CD4-positive, alpha-beta T cell treated with Interleukin-6 for 4 hours (primary cell): ENCODE results near the gene SPRR2A.
"Not testable (repeated sequence)": the region's sequence is repeated elsewhere in the genome, so short reads cannot be mapped to it uniquely, and the experiment has no call there.

Experiments used
- DNase-seq: peaks from one replicate; pipeline ENCODE4 v3.0.0-alpha.2; 2020; ENCODE audit warnings: mixed read lengths

SPRR2A gene

GRCh38 chr1:153057375-153057774 is at the start of gene SPRR2A:
Gene SPRR2A, minus strand, starts transcription at chr1:153057512. Its CDS starts 777 bp downstream, at chr1:153056735.
- no peak for DNase-seq

DNA sequence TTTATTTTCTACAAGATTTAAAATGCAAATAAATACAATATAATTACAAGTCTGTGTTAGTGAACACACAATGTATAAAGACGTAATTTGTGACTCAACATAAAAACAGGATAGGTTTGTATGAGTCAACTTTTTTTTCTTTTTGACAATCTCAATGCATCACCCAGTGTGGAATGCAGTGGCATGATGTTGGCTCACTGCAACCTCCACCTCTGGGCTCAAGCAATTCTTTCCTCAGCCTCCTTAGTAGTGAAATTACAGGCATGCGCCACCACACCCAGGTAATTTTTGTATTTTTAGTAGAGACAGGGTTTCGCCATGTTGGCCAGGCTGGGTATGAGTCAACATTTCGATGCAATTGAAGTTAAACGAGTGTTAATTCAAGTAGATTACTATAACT is 42.9 kb upstream of the SPRR2A start:
- no peak for DNase-seq

GRCh38 chr1:153099461-153100045 is 42.2 kb upstream of the SPRR2A start:
- DNase-seq: no peak

GRCh38 chr1:153095764-153096163 is 38.5 kb upstream of the SPRR2A start:
- DNase-seq: no peak

GRCh38 chr1:153094426-153094825 is 37.1 kb upstream of the SPRR2A start, which contains the start of gene SPRR2E:
Gene SPRR2E, minus strand, starts transcription at chr1:153094526. Its CDS starts 775 bp downstream, at chr1:153093751.
- no peak for DNase-seq

DNA sequence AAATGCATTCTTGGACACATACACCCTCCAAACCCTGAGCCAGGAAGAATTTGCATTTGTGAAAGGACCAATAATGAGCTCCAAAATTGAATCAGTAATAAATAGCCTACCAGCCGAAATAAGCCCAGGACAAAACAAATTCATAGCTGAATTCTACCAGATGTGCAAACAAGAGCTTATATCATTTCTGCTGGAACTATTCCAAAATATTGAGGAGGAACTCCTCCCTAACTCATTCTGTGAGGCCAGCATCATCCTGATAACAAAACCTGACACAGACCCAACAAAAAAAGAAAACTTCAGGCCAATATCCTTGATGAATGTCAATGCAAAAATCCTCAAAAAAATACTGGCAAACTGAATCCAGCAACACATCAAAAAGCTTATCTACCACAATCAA is 30.3 kb upstream of the SPRR2A start:
- no peak for DNase-seq

GRCh38 chr1:153081736-153082135 is 24.4 kb upstream of the SPRR2A start:
- DNase-seq: no peak

GRCh38 chr1:153072806-153073726 is 15.8 kb upstream of the SPRR2A start:
- no peak for DNase-seq

DNA sequence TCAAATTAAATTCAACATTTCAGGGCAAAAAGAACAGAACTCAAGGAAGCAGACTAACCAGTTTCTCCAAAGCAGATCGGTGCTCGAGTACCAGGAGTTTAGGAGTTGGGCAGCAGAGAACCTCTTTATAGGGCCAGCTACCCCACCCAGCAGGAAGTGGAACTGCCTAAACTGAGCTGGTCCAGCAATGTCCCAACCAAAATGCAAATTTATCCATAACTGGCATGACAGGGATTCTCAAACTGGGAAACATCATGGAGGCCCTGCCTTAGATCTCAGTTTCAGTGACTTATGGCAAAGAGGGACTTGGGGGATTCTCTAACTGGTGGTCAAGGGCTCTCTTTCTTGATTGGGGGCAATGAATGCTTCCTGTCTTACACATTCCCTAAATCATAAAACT is 14.2 kb upstream of the SPRR2A start, which contains the start of gene SPRR2B:
SPRR2B (minus strand) TSS at position 101 of the 400 bp plus-strand sequence. CDS start 772 bp downstream, outside the sequence.
- no peak for DNase-seq

DNA sequence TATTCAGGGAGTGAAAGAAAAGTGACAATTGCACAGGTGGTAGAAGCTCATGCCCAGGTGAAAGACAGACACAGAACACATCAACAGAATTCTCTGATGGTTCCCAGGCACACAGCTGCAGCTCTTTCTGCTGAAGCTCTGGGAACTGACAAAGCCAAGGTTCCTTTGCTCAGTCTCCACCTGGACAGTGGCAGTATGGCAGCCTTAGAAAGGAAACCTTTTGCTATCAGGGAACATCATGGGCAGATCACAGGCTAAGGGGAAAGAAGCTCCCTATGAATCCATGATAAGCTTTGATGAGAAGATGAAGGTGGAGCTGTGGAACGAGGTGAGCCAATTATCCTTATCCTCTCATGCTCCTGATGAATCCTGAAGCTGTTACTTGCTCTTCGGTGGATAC is 12.9 kb upstream of the SPRR2A start:
- no peak for DNase-seq

DNA sequence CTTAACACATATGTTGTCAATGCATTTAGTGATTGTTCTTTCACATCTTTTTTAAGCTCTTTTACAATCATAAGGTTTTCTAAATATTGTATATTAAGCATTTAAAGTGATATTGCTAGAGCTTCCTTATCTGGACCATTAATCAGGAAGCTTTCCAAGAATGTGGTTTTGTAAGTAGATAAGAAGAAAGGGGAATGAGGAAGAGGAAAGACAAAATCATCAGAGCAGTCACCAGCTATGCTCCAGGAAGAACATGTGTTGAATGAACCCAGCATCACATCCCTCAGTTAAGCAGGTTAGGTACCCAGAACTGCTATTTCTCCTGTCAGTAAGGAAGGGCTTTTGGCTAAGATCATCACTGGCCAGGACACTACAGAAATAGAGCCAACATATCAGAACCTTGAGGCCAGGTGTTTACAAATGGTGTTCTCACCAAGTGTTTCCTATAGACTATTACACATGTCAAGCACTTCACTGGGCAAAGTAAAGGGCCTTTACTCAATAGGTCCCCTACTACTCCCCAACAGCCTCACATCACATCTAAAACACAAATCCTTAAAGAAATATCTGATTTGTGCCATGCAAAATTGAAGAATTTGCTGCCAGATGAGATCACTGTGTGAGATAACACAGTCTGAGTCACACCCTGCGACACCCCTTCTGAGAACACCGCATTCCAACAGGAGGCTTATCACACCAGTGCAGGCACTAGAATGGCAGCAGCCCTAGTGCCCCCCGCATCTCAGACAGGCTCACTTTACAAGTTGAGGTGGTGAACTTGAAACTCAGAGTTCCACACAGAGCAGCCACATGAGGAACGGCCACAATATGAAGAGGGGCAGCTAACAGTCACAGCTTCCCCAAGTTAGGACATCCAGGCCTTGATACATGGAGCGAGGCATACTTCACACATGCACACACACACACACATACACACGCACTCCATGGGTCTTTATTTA is 1.8 kb upstream of the SPRR2A start:
- no peak for DNase-seq

DNA sequence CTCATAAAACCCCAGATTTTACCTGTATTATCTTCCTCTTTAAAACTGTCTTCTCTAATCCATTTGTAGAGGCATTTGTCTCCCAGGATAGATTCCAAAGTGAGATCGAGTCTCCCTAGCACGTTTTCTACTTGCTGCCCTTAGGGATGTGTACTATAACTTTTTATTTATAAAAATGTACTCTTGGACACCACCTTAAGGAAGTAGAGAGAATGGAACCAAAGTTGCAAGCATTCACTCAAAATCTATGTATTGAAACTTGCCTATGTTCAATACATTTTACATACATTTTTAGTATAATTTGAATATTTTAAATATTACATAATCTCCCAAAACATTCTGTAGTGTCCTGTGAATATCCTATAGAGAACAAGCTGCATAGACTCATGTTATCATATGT is 842 bp upstream of the SPRR2A start:
- no peak for DNase-seq

- not testable (repeated sequence) for DNase-seq
Observed at GRCh38 chr1:153056111-153056510, 1.2 kb downstream of the SPRR2A start.

GRCh38 chr1:153049211-153049610 is 8.1 kb downstream of the SPRR2A start:
- DNase-seq: no peak

DNA sequence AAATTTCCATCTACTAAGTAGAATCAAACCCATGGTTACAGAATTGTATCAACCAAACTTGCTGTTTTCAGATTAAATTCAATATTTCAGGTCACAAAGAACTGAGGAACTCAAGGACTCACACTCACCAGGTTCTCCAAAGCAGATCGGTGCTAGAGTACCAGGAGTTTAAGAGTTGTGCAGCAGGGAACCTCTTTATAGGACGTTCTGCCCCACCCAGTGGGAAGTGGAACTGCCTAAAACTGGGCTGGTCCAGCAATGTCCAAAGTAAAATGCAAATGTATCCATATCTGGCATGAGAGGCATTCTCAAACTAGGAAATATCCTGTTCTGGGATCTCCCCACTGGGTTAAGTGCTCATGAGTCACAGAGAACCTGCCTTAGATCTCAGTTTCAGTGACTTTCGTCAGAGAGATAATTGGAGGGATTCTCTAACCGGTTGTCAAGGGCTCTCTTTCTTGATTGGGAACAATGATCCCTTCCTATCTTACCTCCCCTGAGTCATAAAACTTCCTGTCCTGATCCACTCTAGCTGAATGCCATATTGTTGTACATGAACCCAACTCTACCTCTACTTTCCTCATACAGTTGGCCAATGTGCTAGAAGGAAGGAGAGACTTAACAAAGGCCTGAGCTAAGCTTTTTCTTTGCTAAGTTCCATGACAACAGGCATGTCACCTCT is 16.2 kb downstream of the SPRR2A start, which contains the start of gene SPRR2D:
SPRR2D (minus strand) TSS at position 171 of the 682 bp plus-strand sequence. CDS start 774 bp downstream, outside the sequence.
- DNase-seq: no peak

- no peak for DNase-seq
Observed at GRCh38 chr1:153035211-153035610, 22.1 kb downstream of the SPRR2A start.

- no peak for DNase-seq
Observed at GRCh38 chr1:153032677-153033308, 24.5 kb downstream of the SPRR2A start.

GRCh38 chr1:153032073-153032472 is 25.2 kb downstream of the SPRR2A start:
- DNase-seq: no peak

GRCh38 chr1:153030895-153031294 is 26.4 kb downstream of the SPRR2A start, which contains the start of gene SPRR1B:
Gene SPRR1B, plus strand, starts transcription at chr1:153031203. Its CDS starts 1,143 bp downstream, at chr1:153032346.
- DNase-seq: no peak

- no peak for DNase-seq
Observed at GRCh38 chr1:153028766-153029165, 28.5 kb downstream of the SPRR2A start.

DNA sequence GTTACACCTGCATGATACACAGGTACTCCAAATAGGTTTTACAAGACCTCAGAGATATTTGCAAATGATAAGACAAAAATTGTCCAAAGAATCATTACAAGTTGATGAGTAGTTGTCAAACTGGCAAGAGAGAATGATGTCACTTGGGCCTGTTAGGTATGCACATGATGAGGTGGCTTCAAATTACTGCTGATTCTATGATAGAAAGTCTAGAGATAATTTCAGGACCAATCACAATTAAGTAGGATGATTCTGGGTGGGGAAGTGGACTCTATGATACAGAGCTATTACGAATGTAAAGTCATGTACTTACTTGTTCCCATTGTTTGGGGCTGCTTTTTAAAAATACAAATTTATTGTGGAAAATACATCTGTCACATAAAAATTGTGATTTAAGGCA is 31.5 kb downstream of the SPRR2A start:
- DNase-seq: no peak
